GM12891 (cell line): ENCODE data around the gene IER5.
A peak's percentile ranks its signal among the peaks of the same experiment; 100 is the strongest.

Source experiments
- DNase-seq: peaks from one replicate; pipeline ENCODE4 v3.0.0; 2011; ENCODE audit warnings: low spot score; ENCODE audit not compliant: insufficient read length
- FAIRE-seq: peaks from 2 replicates; lab custom pipeline; 2011; peaks lifted over from hg19 to GRCh38; lab: Jason Lieb, UNC
- PAX5 ChIP-seq: IDR thresholded peaks from 2 replicates; pipeline ENCODE4 v1.6.1; 2011; ENCODE audit warnings: low read length, moderate library complexity, mild to moderate bottlenecking; ENCODE audit not compliant: insufficient read depth, severe bottlenecking
- POLR2A ChIP-seq: IDR thresholded peaks from 2 replicates; pipeline ENCODE4 v1.6.1; 2011; ENCODE audit warnings: low read depth, low read length, control low read depth
- POLR2AphosphoS5 ChIP-seq: IDR thresholded peaks from 2 replicates; pipeline ENCODE4 v1.6.1; 2011; ENCODE audit warnings: low read depth, low read length, control low read depth
- POU2F2 ChIP-seq: IDR thresholded peaks from 2 replicates; pipeline ENCODE4 v1.6.1; 2011; ENCODE audit warnings: low read depth, mild to moderate bottlenecking, control low read depth, low read length, moderate library complexity
- SPI1 ChIP-seq: IDR thresholded peaks from 2 replicates; pipeline ENCODE4 v1.6.1; 2011; ENCODE audit warnings: low read depth, low read length, control low read depth
- TAF1 ChIP-seq: IDR thresholded peaks from 2 replicates; pipeline ENCODE4 v1.6.1; 2011; ENCODE audit warnings: low read depth, low read length, control low read depth

The IER5 gene

GRCh38 chr1:181122222-181122621 is 33.7 kb downstream of the IER5 start:
- FAIRE-seq (no peak), DNase-seq (no peak)
- TF ChIP-seq TAF1 (no peak), SPI1 (no peak), PAX5 (no peak), POLR2A (no peak), POU2F2 (no peak), POLR2AphosphoS5 (no peak)

GRCh38 chr1:181123173-181123572 is 34.7 kb downstream of the IER5 start:
- TF ChIP-seq SPI1, result no peak
- no peak for TF ChIP-seq POLR2A
- no peak for FAIRE-seq
- no peak for DNase-seq

GRCh38 chr1:181124291-181124751 is 35.8 kb downstream of the IER5 start:
- no peak for DNase-seq
- TF ChIP-seq POLR2A (peak; percentile 37; the same call in 1 of the 2 replicates), POLR2AphosphoS5 (no peak)
- no peak for FAIRE-seq

GRCh38 chr1:181126289-181126688 is 37.8 kb downstream of the IER5 start:
- FAIRE-seq, result no peak

GRCh38 chr1:181126871-181127587 is 38.5 kb downstream of the IER5 start:
- TF ChIP-seq TAF1, result no peak
- no peak for TF ChIP-seq SPI1
- no peak for TF ChIP-seq POLR2AphosphoS5
- no peak for TF ChIP-seq PAX5
- no peak for TF ChIP-seq POLR2A
- TF ChIP-seq POU2F2, result no peak
- DNase-seq, result no peak
- no peak for FAIRE-seq

More at GRCh38 chr1:181126289-181126688, 37.8 kb downstream of the IER5 start:
- no peak for TF ChIP-seq POLR2A
- no peak for TF ChIP-seq TAF1
- no peak for TF ChIP-seq SPI1
- no peak for TF ChIP-seq POLR2AphosphoS5
- no peak for TF ChIP-seq PAX5
- TF ChIP-seq POU2F2, result no peak
- no peak for DNase-seq

GRCh38 chr1:181127898-181128453 is 39.5 kb downstream of the IER5 start:
- DNase-seq, result no peak
- no peak for FAIRE-seq
- TF ChIP-seq POU2F2 (peak; percentile 52; the same call in 1 of the 2 replicates), PAX5 (no peak)

- DNase-seq, result no peak
- FAIRE-seq, result peak; percentile 87
- TF ChIP-seq SPI1 (peak; percentile 100), TAF1 (peak; percentile 49; the same call in 1 of the 2 replicates), PAX5 (peak; percentile 40), POLR2AphosphoS5 (peak; percentile 73), POU2F2 (no peak), POLR2A (peak; percentile 62; the same call in 1 of the 2 replicates)
These were observed 40.3 kb downstream of the IER5 start for GRCh38 chr1:181128592-181129497.

- TF ChIP-seq POLR2A (peak; percentile 80), SPI1 (no peak), POU2F2 (peak; percentile 65; the same call in 1 of the 2 replicates), TAF1 (no peak), POLR2AphosphoS5 (peak; percentile 70; the same call in 1 of the 2 replicates)
- FAIRE-seq (peak; percentile 85), DNase-seq (no peak)
These were observed 41.5 kb downstream of the IER5 start for GRCh38 chr1:181129771-181130606.

GRCh38 chr1:181131255-181131941 is 42.9 kb downstream of the IER5 start:
- DNase-seq, result no peak
- FAIRE-seq, result no peak

More at GRCh38 chr1:181131255-181131941, 42.9 kb downstream of the IER5 start:
- TF ChIP-seq POLR2AphosphoS5 (peak; percentile 55), SPI1 (peak; percentile 98), POLR2A (peak; percentile 57), TAF1 (0 out of 2 replicates have a peak, but pooled peaks have one; percentile 15), POU2F2 (peak; percentile 62; the same call in 1 of the 2 replicates), PAX5 (no peak)
